ENCODE results near the gene PIK3R3. TPM values are rescaled to one million over a fixed set of nuclear protein-coding genes. Genes with fewer than 3 reads are reported as not detected.

The PIK3R3 gene
- total and polyA plus RNA-seq, 8 donors = 1.2 to 4.9 (median 4.1) TPM

GRCh38 chr1:46133181-46133658, 791 bp upstream of the PIK3R3 start:
- Histone ChIP-seq H3K4me1 (peaks cover 0 to 9% (median 5%) of the 10 kb centered on the region in 3 donors), H3K27me3 (peaks cover 0 to 26% (median 8%) of the 10 kb centered on the region in 4 donors), H3K27ac (peak overlapping the region; percentile 38 to 94 (median 83)), H3K4me3 (peak overlapping the region; percentile 45 to 61 (median 54)), H3K36me3 (no peaks in the 10 kb centered on the region), H3K9me3 (no peaks in the 10 kb centered on the region)
- ATAC-seq (peak; percentile 12 to 57 (median 46)), FAIRE-seq (no peak), DNase-seq (peak in 1 of 6 donors; percentile 80)
- intact Hi-C loops (cut with DNase I) = no loop called here
- no peak for TF ChIP-seq CTCF (IDR thresholded peaks at IDR 0.05)
- WGBS, 2 donors = 2% methylated on average over 18 to 22 of the region's 22 CpGs

- Histone ChIP-seq H3K4me3 (peak overlapping the region; percentile 34 to 61 (median 55)), H3K27me3 (peaks cover 0 to 28% (median 8%) of the 10 kb centered on the region in 4 donors), H3K4me1 (peaks cover 0 to 9% (median 5%) of the 10 kb centered on the region in 3 donors), H3K9me3 (no peaks in the 10 kb centered on the region), H3K27ac (peak overlapping the region; percentile 80 to 94 (median 86)), H3K36me3 (no peaks in the 10 kb centered on the region)
- intact Hi-C loops (cut with DNase I) = no loop called here
- FAIRE-seq (no peak), ATAC-seq (peak in 2 of 4 donors; percentile 2 to 5), DNase-seq (peak in 1 of 6 donors; percentile 10)
- TF ChIP-seq CTCF (IDR thresholded peaks at IDR 0.05) = no peak
- WGBS, 2 donors = 2% methylated on average over 34 to 38 of the region's 38 CpGs
Measured at GRCh38 chr1:46131712-46132528, 509 bp downstream of the PIK3R3 start.

- no peak for TF ChIP-seq CTCF (IDR thresholded peaks at IDR 0.05)
- peaks cover 0 to 9% (median 5%) of the 10 kb centered on the region in 3 donors for H3K4me1 ChIP-seq
- no peaks in the 10 kb centered on the region for H3K36me3 ChIP-seq
- no peak for ATAC-seq
- WGBS, 2 donors = 8 to 13% methylated on average over 10 of the region's 10 CpGs
- no peak overlapping the region for H3K27ac ChIP-seq
- intact Hi-C loops (cut with DNase I) = no loop called here
- no peak for FAIRE-seq
- H3K9me3 ChIP-seq = no peaks in the 10 kb centered on the region
- DNase-seq = no peak
- peaks cover 0 to 28% (median 8%) of the 10 kb centered on the region in 4 donors for H3K27me3 ChIP-seq
- H3K4me3 ChIP-seq = peak overlapping the region in 2 of 4 donors; percentile 53 to 61
Measured at GRCh38 chr1:46131093-46131492, 1.3 kb downstream of the PIK3R3 start.

- TF ChIP-seq CTCF (IDR thresholded peaks at IDR 0.05) = no peak
- Histone ChIP-seq H3K36me3 (no peaks in the 10 kb centered on the region), H3K4me1 (peaks cover 0 to 9% (median 5%) of the 10 kb centered on the region in 3 donors), H3K27me3 (peaks cover 0 to 28% (median 8%) of the 10 kb centered on the region in 4 donors), H3K9me3 (no peaks in the 10 kb centered on the region), H3K4me3 (peak overlapping the region in 1 of 4 donors; percentile 53), H3K27ac (no peak overlapping the region)
- FAIRE-seq (no peak), ATAC-seq (no peak), DNase-seq (no peak)
- 20 to 24% methylated on average over 5 of the region's 5 CpGs for WGBS, 2 donors
- intact Hi-C loops (cut with DNase I) = no loop called here
Measured at GRCh38 chr1:46130606-46131005, 1.8 kb downstream of the PIK3R3 start.

All from pancreas (tissue), 10 donors.